IPS-18c (cell line): ENCODE results near the gene NHLH2.

ENCODE experiments used
- H3K4me3 ChIP-seq: 2 replicates; pipeline ENCODE4 v1.7.0; 2013; ENCODE audit warnings: low read depth, mild to moderate bottlenecking, low read length, moderate library complexity; ENCODE audit not compliant: insufficient read depth
- H3K9me3 ChIP-seq: one replicate; pipeline ENCODE4 v1.6.1; 2013; ENCODE audit warnings: mild to moderate bottlenecking, low read length, moderate library complexity; ENCODE audit not compliant: control insufficient read depth, insufficient read depth

Gene NHLH2

GRCh38 chr1:115814685-115815398 lies 26.1 kb downstream of the NHLH2 start:
- no peaks in the 10 kb centered on the region for H3K9me3 ChIP-seq

GRCh38 chr1:115813727-115814126 lies 27.2 kb downstream of the NHLH2 start:
- Histone ChIP-seq H3K4me3 (no peak overlapping the region), H3K9me3 (no peaks in the 10 kb centered on the region)

More at GRCh38 chr1:115814685-115815398, 26.1 kb downstream of the NHLH2 start:
- no peak overlapping the region for H3K4me3 ChIP-seq

GRCh38 chr1:115811140-115811828 lies 29.6 kb downstream of the NHLH2 start:
- H3K4me3 ChIP-seq = no peak overlapping the region
- H3K9me3 ChIP-seq = no peaks in the 10 kb centered on the region

GRCh38 chr1:115810609-115811008 lies 30.3 kb downstream of the NHLH2 start:
- no peak overlapping the region for H3K4me3 ChIP-seq
- no peaks in the 10 kb centered on the region for H3K9me3 ChIP-seq

- no peaks in the 10 kb centered on the region for H3K9me3 ChIP-seq
- no peak overlapping the region for H3K4me3 ChIP-seq
These were observed 31.1 kb downstream of the NHLH2 start for GRCh38 chr1:115809847-115810246.

- Histone ChIP-seq H3K9me3 (no peaks in the 10 kb centered on the region), H3K4me3 (no peak overlapping the region)
These were observed 31.9 kb downstream of the NHLH2 start for GRCh38 chr1:115809076-115809475.

GRCh38 chr1:115807723-115808122 lies 33.2 kb downstream of the NHLH2 start:
- no peak overlapping the region for H3K4me3 ChIP-seq

GRCh38 chr1:115805597-115805996 lies 35.3 kb downstream of the NHLH2 start:
- no peak overlapping the region; the same call in 1 of the 2 replicates for H3K4me3 ChIP-seq

More at GRCh38 chr1:115807723-115808122, 33.2 kb downstream of the NHLH2 start:
- no peaks in the 10 kb centered on the region for H3K9me3 ChIP-seq

GRCh38 chr1:115802416-115802815 lies 38.5 kb downstream of the NHLH2 start:
- H3K4me3 ChIP-seq = no peak overlapping the region
- H3K9me3 ChIP-seq = no peaks in the 10 kb centered on the region

More at GRCh38 chr1:115805597-115805996, 35.3 kb downstream of the NHLH2 start:
- no peaks in the 10 kb centered on the region for H3K9me3 ChIP-seq

- no peak overlapping the region for H3K4me3 ChIP-seq
- H3K9me3 ChIP-seq = no peaks in the 10 kb centered on the region
These were observed 43.4 kb downstream of the NHLH2 start for GRCh38 chr1:115797486-115797885.

GRCh38 chr1:115796897-115797296 lies 44.0 kb downstream of the NHLH2 start:
- Histone ChIP-seq H3K9me3 (no peaks in the 10 kb centered on the region), H3K4me3 (no peak overlapping the region)

GRCh38 chr1:115796036-115796435 lies 44.9 kb downstream of the NHLH2 start:
- no peak overlapping the region for H3K4me3 ChIP-seq
- H3K9me3 ChIP-seq = no peaks in the 10 kb centered on the region

- Histone ChIP-seq H3K4me3 (no peak overlapping the region), H3K9me3 (no peaks in the 10 kb centered on the region)
These were observed 45.8 kb downstream of the NHLH2 start for GRCh38 chr1:115794976-115795639.

GRCh38 chr1:115793162-115793561 lies 47.8 kb downstream of the NHLH2 start:
- no peak overlapping the region for H3K4me3 ChIP-seq
- H3K9me3 ChIP-seq = no peaks in the 10 kb centered on the region

GRCh38 chr1:115791816-115792215 lies 49.1 kb downstream of the NHLH2 start:
- Histone ChIP-seq H3K4me3 (no peak overlapping the region), H3K9me3 (no peaks in the 10 kb centered on the region)

GRCh38 chr1:115790846-115791245 lies 50.1 kb downstream of the NHLH2 start:
- Histone ChIP-seq H3K9me3 (no peaks in the 10 kb centered on the region), H3K4me3 (no peak overlapping the region)

- Histone ChIP-seq H3K4me3 (no peak overlapping the region), H3K9me3 (no peaks in the 10 kb centered on the region)
These were observed 50.6 kb downstream of the NHLH2 start for GRCh38 chr1:115790356-115790755.
